WTC11 (cell line): ENCODE data around the gene TBC1D22A. TPM values are rescaled to one million over a fixed set of nuclear protein-coding genes. Genes with fewer than 3 reads are reported as not detected.

Experiments used
- ATAC-seq: fragments of 200-7000 bp; cut with Tn5 transposase; 2 replicates; pipeline ENCODE4 v1.10.0; 2021; ENCODE audit warnings: mild to moderate bottlenecking, moderate library complexity
- CTCF ChIA-PET: fragments of 300-600 bp; sonication (Branson Sonifier 250); formaldehyde crosslinking; loops from one replicate; lab custom pipeline; 2021; ENCODE audit warnings: antibody characterized with exemption; lab: Charles Lee
- POLR2A ChIA-PET: fragments of 350-600 bp; sonication (Branson Sonifier 250); formaldehyde crosslinking; loops from one replicate; lab custom pipeline; 2021; ENCODE audit warnings: antibody characterized with exemption; lab: Charles Lee
- DNase-seq: peaks from one replicate; pipeline ENCODE4 v3.0.0; 2021; ENCODE audit warnings: low spot score
- H3K27ac Mint-ChIP-seq: 2 replicates; pipeline ENCODE4 v1.8.0; 2021; ENCODE audit warnings: mixed read lengths
- H3K27me3 Mint-ChIP-seq: 2 replicates; pipeline ENCODE4 v1.8.0; 2021; ENCODE audit warnings: low read depth, mild to moderate bottlenecking, moderate library complexity, mixed read lengths
- H3K36me3 Mint-ChIP-seq: 2 replicates; pipeline ENCODE4 v1.8.0; 2021; ENCODE audit warnings: mixed read lengths
- H3K4me1 Mint-ChIP-seq: 2 replicates; pipeline ENCODE4 v1.8.0; 2022; ENCODE audit warnings: mixed read lengths
- H3K4me3 Mint-ChIP-seq: 2 replicates; pipeline ENCODE4 v1.8.0; 2021; ENCODE audit warnings: mild to moderate bottlenecking, moderate library complexity, mixed read lengths
- H3K9me3 Mint-ChIP-seq: 2 replicates; pipeline ENCODE4 v1.8.0; 2021; ENCODE audit warnings: mixed read lengths
- ATF1 ChIP-seq: sonication (generic); formaldehyde crosslinking; IDR thresholded peaks from 2 replicates; pipeline ENCODE4 v1.8.1; 2023; ENCODE audit warnings: mild to moderate bottlenecking, moderate library complexity, missing genetic modification reagents
- E2F1 ChIP-seq: sonication (generic); formaldehyde crosslinking; IDR thresholded peaks from 2 replicates; pipeline ENCODE4 v1.8.0; 2022; ENCODE audit warnings: mild to moderate bottlenecking, missing genetic modification reagents
- E2F5 ChIP-seq: sonication (generic); formaldehyde crosslinking; IDR thresholded peaks from 2 replicates; pipeline ENCODE4 v1.8.1; 2022; ENCODE audit warnings: mild to moderate bottlenecking, moderate library complexity, missing genetic modification reagents
- NFATC4 ChIP-seq: fragments of 250-450 bp; sonication (Bioruptor Pico); IDR thresholded peaks from 2 replicates; pipeline ENCODE4 v1.9.0; 2021; ENCODE audit warnings: mild to moderate bottlenecking
- PRDM15 ChIP-seq: sonication (generic); formaldehyde crosslinking; IDR thresholded peaks from 2 replicates; pipeline ENCODE4 v1.8.0; 2022; ENCODE audit warnings: missing genetic modification reagents
- SMAD3 ChIP-seq: sonication (generic); formaldehyde crosslinking; IDR thresholded peaks from 2 replicates; pipeline ENCODE4 v1.8.0; 2022; ENCODE audit warnings: missing genetic modification reagents, mild to moderate bottlenecking, borderline replicate concordance
- TEAD4 ChIP-seq: sonication (generic); formaldehyde crosslinking; IDR thresholded peaks from 2 replicates; pipeline ENCODE4 v1.8.0; 2022; ENCODE audit warnings: mild to moderate bottlenecking, missing genetic modification reagents
- ZNF263 ChIP-seq: sonication (generic); formaldehyde crosslinking; IDR thresholded peaks from 2 replicates; pipeline ENCODE4 v1.8.1; 2022; ENCODE audit warnings: low read depth, mild to moderate bottlenecking, moderate library complexity, missing genetic modification reagents
- ZNF281 ChIP-seq: sonication (generic); formaldehyde crosslinking; IDR thresholded peaks from 2 replicates; pipeline ENCODE4 v1.8.0; 2023; ENCODE audit warnings: mild to moderate bottlenecking, missing genetic modification reagents
- ZNF416 ChIP-seq: fragments of 250-450 bp; sonication (Bioruptor Pico); IDR thresholded peaks from 2 replicates; pipeline ENCODE4 v1.9.0; 2021; ENCODE audit warnings: mild to moderate bottlenecking, inconsistent platforms
- ZNF423 ChIP-seq: fragments of 250-450 bp; sonication (Bioruptor Pico); IDR thresholded peaks from 2 replicates; pipeline ENCODE4 v2.1.2; 2022; ENCODE audit warnings: mild to moderate bottlenecking, moderate library complexity
- ZNF425 ChIP-seq: fragments of 250-450 bp; sonication (Bioruptor Pico); conservative IDR thresholded peaks from 2 replicates; pipeline ENCODE4 v1.9.0; 2021; ENCODE audit warnings: mild to moderate bottlenecking
- total RNA-seq: library from RNA; stranded (reverse); gene quantifications from 3 replicates; pipeline ENCODE4 v1.2.3, GENCODE V29; 2021
- TF ChIP-seq, protein P1 (sequence below): sonication (generic); formaldehyde crosslinking; IDR thresholded peaks from 2 replicates; pipeline ENCODE4 v1.8.1; 2022; ENCODE audit warnings: missing genetic modification reagents, borderline replicate concordance
- TF ChIP-seq, protein P2 (sequence below): sonication (generic); formaldehyde crosslinking; conservative IDR thresholded peaks from 2 replicates; pipeline ENCODE4 v1.8.1; 2022; ENCODE audit warnings: mild to moderate bottlenecking, missing genetic modification reagents

TBC1D22A gene
- total RNA-seq, 1 experiment from 2014 or later, result 18.1 TPM

DNA sequence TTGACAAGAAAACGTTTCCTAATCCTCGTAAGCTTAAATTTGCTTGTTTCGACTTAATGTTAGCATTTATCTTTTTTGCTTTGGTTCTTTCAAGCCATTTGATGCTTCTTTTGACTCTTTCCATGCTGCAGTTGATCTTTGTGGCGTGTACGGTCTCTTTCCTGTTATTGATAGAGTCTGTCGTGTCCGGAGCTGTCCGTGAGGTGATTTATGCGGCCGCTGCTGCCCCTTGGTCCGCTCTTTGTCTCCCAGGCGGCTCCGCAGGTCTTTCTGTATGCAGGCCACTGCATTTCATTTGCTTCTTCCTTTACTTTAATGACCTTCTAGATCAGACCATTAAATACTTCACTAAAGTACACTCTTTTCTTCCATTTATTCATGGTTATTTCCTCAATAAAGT lies 50.3 kb downstream of the TBC1D22A start:
- CTCF ChIA-PET, result interaction anchor here (1.0 to 3.0 kb wide), 3 partner anchors 10 to 15 kb away, joined by 5 to 21 read pairs (median 12); no protein-coding TSS in a partner anchor
- Mint-ChIP-seq H3K27me3 (no peaks in the 10 kb centered on the region), H3K27ac (no peak overlapping the region), H3K9me3 (peaks cover 6% of the 10 kb centered on the region), H3K4me3 (no peak overlapping the region), H3K4me1 (peaks cover 4% of the 10 kb centered on the region; the same call in 1 of the 2 replicates), H3K36me3 (peaks cover 11% of the 10 kb centered on the region)
- TF ChIP-seq PRDM15 (CRISPR knock-in tag) (no peak), ZNF423 (CRISPR knock-in tag) (no peak), E2F1 (CRISPR knock-in tag) (no peak), NFATC4 (CRISPR knock-in tag) (no peak), ZNF416 (CRISPR knock-in tag) (no peak), ATF1 (CRISPR knock-in tag) (no peak), ZNF263 (CRISPR knock-in tag) (no peak), E2F5 (CRISPR knock-in tag) (no peak), ZNF425 (no peak), SMAD3 (no peak), ZNF281 (CRISPR knock-in tag) (no peak), TEAD4 (CRISPR knock-in tag) (no peak)
- TF ChIP-seq, protein P1, sequence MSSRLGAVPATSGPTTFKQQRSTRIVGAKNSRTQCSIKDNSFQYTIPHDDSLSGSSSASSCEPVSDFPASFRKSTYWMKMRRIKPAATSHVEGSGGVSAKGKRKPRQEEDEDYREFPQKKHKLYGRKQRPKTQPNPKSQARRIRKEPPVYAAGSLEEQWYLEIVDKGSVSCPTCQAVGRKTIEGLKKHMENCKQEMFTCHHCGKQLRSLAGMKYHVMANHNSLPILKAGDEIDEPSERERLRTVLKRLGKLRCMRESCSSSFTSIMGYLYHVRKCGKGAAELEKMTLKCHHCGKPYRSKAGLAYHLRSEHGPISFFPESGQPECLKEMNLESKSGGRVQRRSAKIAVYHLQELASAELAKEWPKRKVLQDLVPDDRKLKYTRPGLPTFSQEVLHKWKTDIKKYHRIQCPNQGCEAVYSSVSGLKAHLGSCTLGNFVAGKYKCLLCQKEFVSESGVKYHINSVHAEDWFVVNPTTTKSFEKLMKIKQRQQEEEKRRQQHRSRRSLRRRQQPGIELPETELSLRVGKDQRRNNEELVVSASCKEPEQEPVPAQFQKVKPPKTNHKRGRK (CRISPR knock-in tag), result no peak
- TF ChIP-seq, protein P2, sequence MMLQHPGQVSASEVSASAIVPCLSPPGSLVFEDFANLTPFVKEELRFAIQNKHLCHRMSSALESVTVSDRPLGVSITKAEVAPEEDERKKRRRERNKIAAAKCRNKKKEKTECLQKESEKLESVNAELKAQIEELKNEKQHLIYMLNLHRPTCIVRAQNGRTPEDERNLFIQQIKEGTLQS (CRISPR knock-in tag), result no peak
- POLR2A ChIA-PET, result no interaction called here
- DNase-seq (no peak), ATAC-seq (no peak)
